Suprapubic skin (tissue), 4 donors: ENCODE data around the gene GRIFIN. TPM values are rescaled to one million over a fixed set of nuclear protein-coding genes. Genes with fewer than 3 reads are reported as not detected.
A peak's percentile ranks its signal among the peaks of the same experiment; 100 is the strongest.
"Not testable (repeated sequence)": the region's sequence is repeated elsewhere in the genome, so short reads cannot be mapped to it uniquely, and the experiment has no call there.

Source experiments
- DNase-seq, 2 donors: peaks; one replicate each; pipeline ENCODE4 v3.0.0-alpha.2; 2019; ENCODE audit warnings: low spot score in 2 of 2
- H3K27ac ChIP-seq: fragments of 200-600 bp; sonication (generic); one replicate; pipeline ENCODE4 v1.5.1; 2019
- H3K27me3 ChIP-seq: fragments of 200-600 bp; sonication (generic); one replicate; pipeline ENCODE4 v1.5.1; 2019
- H3K36me3 ChIP-seq: fragments of 200-600 bp; sonication (generic); one replicate; pipeline ENCODE4 v1.5.1; 2019
- H3K4me1 ChIP-seq: fragments of 200-600 bp; sonication (generic); one replicate; pipeline ENCODE4 v1.5.1; 2019
- H3K4me3 ChIP-seq: fragments of 200-600 bp; sonication (generic); one replicate; pipeline ENCODE4 v1.5.1; 2019; ENCODE audit warnings: mild to moderate bottlenecking
- H3K9me3 ChIP-seq: fragments of 200-600 bp; sonication (generic); one replicate; pipeline ENCODE4 v1.5.1; 2019
- EP300 ChIP-seq: sonication (generic); formaldehyde crosslinking; IDR thresholded peaks from one replicate; pipeline ENCODE4 v1.6.1; 2017; ENCODE audit warnings: antibody characterized with exemption
- POLR2A ChIP-seq, 2 donors: fragments of 450-650 bp; IDR thresholded peaks; one replicate each; pipeline ENCODE4 v1.6.1; 2017; ENCODE audit warnings: antibody characterized with exemption in 2 of 2, mild to moderate bottlenecking in 2 of 2, moderate library complexity in 2 of 2
- POLR2AphosphoS5 ChIP-seq, 3 donors: sonication (generic); formaldehyde crosslinking; IDR thresholded peaks; one replicate each; pipeline ENCODE4 v1.6.1; 2017; ENCODE audit warnings: antibody characterized with exemption in 3 of 3
- WGBS: methylation state at CpG from one replicate; pipeline ENCODE4 v1.1.5; 2018; 5-methylcytosine and 5-hydroxymethylcytosine counted together
- total RNA-seq, 4 donors: library from RNA; depleted of rRNA; stranded (reverse); fragments of >200 nt; gene quantifications; one replicate each; pipeline ENCODE4 v1.1.0, GENCODE V29; 2016
- TF ChIP-seq, protein P1 (sequence below), 2 donors: fragments of 200-600 bp in 1 of 2; fragments of 450-650 bp in 1 of 2; sonication (generic) in 1 of 2; IDR thresholded peaks; one replicate each; pipeline ENCODE4 v1.5.1; 2016 to 2019; ENCODE audit warnings: antibody characterized with exemption in 2 of 2, mild to moderate bottlenecking in 1 of 2, moderate library complexity in 1 of 2

Gene GRIFIN
- total RNA-seq, 4 donors from 2014 or later = not detected

DNA sequence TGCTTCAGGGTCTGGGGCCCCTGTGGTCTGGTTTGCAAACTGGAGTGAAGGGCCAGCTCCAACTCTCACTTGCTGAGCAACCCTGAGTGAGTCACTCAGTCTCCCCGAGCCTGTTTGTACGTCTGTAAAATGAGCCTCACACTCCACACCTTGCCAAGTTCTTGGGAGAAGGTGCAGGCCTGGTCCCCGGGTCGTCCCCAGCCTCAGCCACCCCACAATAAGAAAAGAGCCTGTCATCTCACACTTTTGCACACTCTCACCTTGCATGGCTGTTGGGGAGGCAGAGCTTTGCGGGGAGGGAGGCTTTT, 5.2 kb downstream of the GRIFIN start:
- H3K9me3 ChIP-seq = no peaks in the 10 kb centered on the region
- H3K36me3 ChIP-seq = no peaks in the 10 kb centered on the region
- H3K4me1 ChIP-seq = peaks cover 7% of the 10 kb centered on the region
- WGBS = 34% methylated on average over 5 of the region's 5 CpGs
- no peaks in the 10 kb centered on the region for H3K27me3 ChIP-seq
- H3K4me3 ChIP-seq = no peak overlapping the region
- DNase-seq = no peak
- TF ChIP-seq POLR2A (IDR thresholded peaks at IDR 0.05) (no peak), EP300 (no peak), POLR2AphosphoS5 (IDR thresholded peaks at IDR 0.05) (no peak)
- TF ChIP-seq, protein P1, sequence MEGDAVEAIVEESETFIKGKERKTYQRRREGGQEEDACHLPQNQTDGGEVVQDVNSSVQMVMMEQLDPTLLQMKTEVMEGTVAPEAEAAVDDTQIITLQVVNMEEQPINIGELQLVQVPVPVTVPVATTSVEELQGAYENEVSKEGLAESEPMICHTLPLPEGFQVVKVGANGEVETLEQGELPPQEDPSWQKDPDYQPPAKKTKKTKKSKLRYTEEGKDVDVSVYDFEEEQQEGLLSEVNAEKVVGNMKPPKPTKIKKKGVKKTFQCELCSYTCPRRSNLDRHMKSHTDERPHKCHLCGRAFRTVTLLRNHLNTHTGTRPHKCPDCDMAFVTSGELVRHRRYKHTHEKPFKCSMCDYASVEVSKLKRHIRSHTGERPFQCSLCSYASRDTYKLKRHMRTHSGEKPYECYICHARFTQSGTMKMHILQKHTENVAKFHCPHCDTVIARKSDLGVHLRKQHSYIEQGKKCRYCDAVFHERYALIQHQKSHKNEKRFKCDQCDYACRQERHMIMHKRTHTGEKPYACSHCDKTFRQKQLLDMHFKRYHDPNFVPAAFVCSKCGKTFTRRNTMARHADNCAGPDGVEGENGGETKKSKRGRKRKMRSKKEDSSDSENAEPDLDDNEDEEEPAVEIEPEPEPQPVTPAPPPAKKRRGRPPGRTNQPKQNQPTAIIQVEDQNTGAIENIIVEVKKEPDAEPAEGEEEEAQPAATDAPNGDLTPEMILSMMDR (IDR thresholded peaks at IDR 0.05) = no peak
- no peak overlapping the region for H3K27ac ChIP-seq

GRCh38 chr7:2470204-2471021, 5.8 kb downstream of the GRIFIN start:
- Histone ChIP-seq H3K9me3 (no peaks in the 10 kb centered on the region), H3K4me1 (peaks cover 7% of the 10 kb centered on the region), H3K27me3 (no peaks in the 10 kb centered on the region), H3K36me3 (no peaks in the 10 kb centered on the region), H3K4me3 (no peak overlapping the region), H3K27ac (no peak overlapping the region)
- TF ChIP-seq POLR2AphosphoS5 (IDR thresholded peaks at IDR 0.05) = no peak
- no peak for TF ChIP-seq POLR2A (IDR thresholded peaks at IDR 0.05)
- TF ChIP-seq, protein P1 (IDR thresholded peaks at IDR 0.05) = no peak
- TF ChIP-seq EP300 = no peak
- DNase-seq = no peak
- 90% methylated on average over 11 of the region's 19 CpGs for WGBS

GRCh38 chr7:2469460-2470203, 6.6 kb downstream of the GRIFIN start:
- H3K27me3 ChIP-seq, H3K4me1 ChIP-seq, DNase-seq, H3K27ac ChIP-seq, H3K9me3 ChIP-seq, H3K36me3 ChIP-seq, H3K4me3 ChIP-seq: not testable (repeated sequence)
- WGBS = 90% methylated on average over 8 of the region's 9 CpGs

DNA sequence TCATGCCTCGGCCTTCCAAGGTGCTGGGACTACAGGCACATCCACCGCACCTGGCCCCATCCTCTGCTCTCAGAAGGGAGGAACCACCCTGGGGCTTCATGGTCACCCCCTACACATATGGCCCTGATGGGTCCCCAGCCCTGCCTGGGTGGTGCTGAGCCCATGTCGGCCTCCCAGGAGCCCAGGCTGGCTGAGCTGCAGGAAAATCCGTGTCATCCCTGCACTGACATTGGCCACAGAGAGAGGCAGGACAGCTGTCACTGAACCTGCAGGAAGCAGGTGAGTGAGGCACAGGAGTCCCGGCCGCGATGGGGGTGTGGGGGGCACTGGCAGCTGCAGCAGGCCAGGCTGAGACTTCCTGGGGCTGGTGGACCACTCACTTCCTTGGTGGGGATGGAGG, 8.0 kb downstream of the GRIFIN start:
- DNase-seq = peak in 1 of 2 donors; percentile 76
- TF ChIP-seq POLR2AphosphoS5 (IDR thresholded peaks at IDR 0.05) (no peak), EP300 (no peak), POLR2A (IDR thresholded peaks at IDR 0.05) (no peak)
- TF ChIP-seq, protein P1 (IDR thresholded peaks at IDR 0.05) = no peak
- Histone ChIP-seq H3K27me3 (no peaks in the 10 kb centered on the region), H3K27ac (no peak overlapping the region), H3K9me3 (no peaks in the 10 kb centered on the region), H3K36me3 (no peaks in the 10 kb centered on the region), H3K4me3 (no peak overlapping the region), H3K4me1 (peaks cover 7% of the 10 kb centered on the region)
- 67% methylated on average over 6 of the region's 7 CpGs for WGBS

- TF ChIP-seq POLR2AphosphoS5 (IDR thresholded peaks at IDR 0.05) (no peak), POLR2A (IDR thresholded peaks at IDR 0.05) (no peak), EP300 (no peak)
- TF ChIP-seq, protein P1 (IDR thresholded peaks at IDR 0.05) = no peak
- H3K9me3 ChIP-seq = no peaks in the 10 kb centered on the region
- no peak overlapping the region for H3K27ac ChIP-seq
- 94% methylated on average over 10 of the region's 10 CpGs for WGBS
- H3K36me3 ChIP-seq = no peaks in the 10 kb centered on the region
- H3K27me3 ChIP-seq = no peaks in the 10 kb centered on the region
- H3K4me3 ChIP-seq = no peak overlapping the region
- H3K4me1 ChIP-seq = peaks cover 7% of the 10 kb centered on the region
- DNase-seq = no peak
These were observed 9.5 kb downstream of the GRIFIN start for GRCh38 chr7:2466675-2467074.
